PC-3 (cell line): ENCODE measurements around the gene CDC7. TPM values are rescaled to one million over a fixed set of nuclear protein-coding genes. Genes with fewer than 3 reads are reported as not detected.

ENCODE experiments used
- ATAC-seq: fragments of 200-7000 bp; cut with Tn5 transposase; 2 replicates; pipeline ENCODE4 v1.9.1; 2020; ENCODE audit warnings: mild to moderate bottlenecking, moderate library complexity
- BruUV-seq: library from RNA; stranded (reverse); fragments of 400-500 nt; replicated peaks from 2 replicates; lab custom pipeline; 2021; lab: Mats Ljungman, UMichigan
- CTCF ChIA-PET: fragments of 300-600 bp; sonication (Branson Sonifier 250); formaldehyde crosslinking; loops from one replicate; lab custom pipeline; 2022; ENCODE audit warnings: antibody characterized with exemption; lab: Charles Lee
- POLR2A ChIA-PET: fragments of 300-600 bp; sonication (Branson Sonifier 250); formaldehyde crosslinking; loops from one replicate; lab custom pipeline; 2022; ENCODE audit warnings: antibody characterized with exemption; ENCODE audit not compliant: unreplicated experiment; lab: Charles Lee
- DNase-seq: peaks from one replicate; pipeline ENCODE4 v3.0.0-alpha.2; 2015
- H2AFZ ChIP-seq: fragments of 300-600 bp; sonication (generic); 2 replicates; pipeline ENCODE4 v1.6.0; 2016; ENCODE audit warnings: antibody characterized with exemption, low read length
- H3F3A ChIP-seq: fragments of 300-600 bp; sonication (generic); one replicate; pipeline ENCODE4 v1.6.0; 2017; ENCODE audit warnings: antibody characterized with exemption, low read length, control low read depth, mild to moderate bottlenecking; ENCODE audit not compliant: unreplicated experiment
- H3K27ac ChIP-seq: fragments of 300-600 bp; sonication (generic); 2 replicates; pipeline ENCODE4 v1.5.1; 2016; ENCODE audit warnings: mild to moderate bottlenecking, low read length
- H3K27me3 ChIP-seq: fragments of 300-600 bp; sonication (generic); 2 replicates; pipeline ENCODE4 v1.6.1; 2016; ENCODE audit warnings: low read length, mixed read lengths
- H3K36me3 ChIP-seq: fragments of 300-600 bp; sonication (generic); 2 replicates; pipeline ENCODE4 v1.6.1; 2016; ENCODE audit warnings: low read depth, mixed run types, low read length, mixed read lengths
- H3K4me1 ChIP-seq: fragments of 300-600 bp; sonication (generic); 2 replicates; pipeline ENCODE4 v1.5.1; 2016; ENCODE audit warnings: low read length; ENCODE audit not compliant: insufficient read depth
- H3K4me2 ChIP-seq: fragments of 300-600 bp; sonication (generic); 2 replicates; pipeline ENCODE4 v1.6.0; 2016; ENCODE audit warnings: low read length
- H3K4me3 ChIP-seq: fragments of 300-600 bp; sonication (generic); 2 replicates; pipeline ENCODE4 v1.5.1; 2016; ENCODE audit warnings: mild to moderate bottlenecking, low read length, mixed read lengths
- H3K79me2 ChIP-seq: fragments of 300-600 bp; sonication (generic); 2 replicates; pipeline ENCODE4 v1.6.1; 2017; ENCODE audit warnings: low read length, mixed read lengths
- H3K9ac ChIP-seq: fragments of 300-600 bp; sonication (generic); 2 replicates; pipeline ENCODE4 v1.6.0; 2016; ENCODE audit warnings: mild to moderate bottlenecking, low read length
- H3K9me2 ChIP-seq: fragments of 300-600 bp; sonication (generic); replicated peaks from 2 replicates; pipeline ENCODE4 v1.6.1; 2016; ENCODE audit warnings: mixed run types, low read length, mixed read lengths
- H3K9me3 ChIP-seq: fragments of 300-600 bp; sonication (generic); 2 replicates; pipeline ENCODE4 v1.6.1; 2016; ENCODE audit warnings: low read length, mixed read lengths
- H4K20me1 ChIP-seq: fragments of 300-600 bp; sonication (generic); 2 replicates; pipeline ENCODE4 v1.6.1; 2016; ENCODE audit warnings: low read length, mixed read lengths
- CTCF ChIP-seq: fragments of 300-600 bp; sonication (generic); conservative IDR thresholded peaks from 2 replicates; pipeline ENCODE4 v1.5.1; 2017; ENCODE audit warnings: antibody characterized with exemption, low read depth, mild to moderate bottlenecking, low read length
- EZH2 ChIP-seq: fragments of 300-600 bp; sonication (generic); IDR thresholded peaks from one replicate; pipeline ENCODE4 v1.6.1; 2017; ENCODE audit warnings: antibody characterized with exemption, mild to moderate bottlenecking, low read length; ENCODE audit not compliant: unreplicated experiment
- EZH2phosphoT487 ChIP-seq: fragments of 300-600 bp; sonication (generic); IDR thresholded peaks from 2 replicates; pipeline ENCODE4 v1.6.1; 2018; ENCODE audit warnings: mild to moderate bottlenecking, antibody characterized with exemption, low read length, borderline replicate concordance
- intact Hi-C: fragments of 100-400 bp; cut with micrococcal nuclease; formaldehyde crosslinking; loops from 2 replicates; pipeline ENCODE4 v1.9.0; 2023
- total RNA-seq: library from RNA; depleted of rRNA; stranded (reverse); fragments of >200 nt; gene quantifications from 2 replicates; pipeline ENCODE4 v1.2.3, GENCODE V29; 2014

CDC7 gene
- total RNA-seq, 1 experiment from 2014 or later: 10.0 TPM

- DNase-seq (no peak), ATAC-seq (no peak)
- Histone ChIP-seq H3K9me3 (no peaks in the 10 kb centered on the region), H3K4me1 (peaks cover 27% of the 10 kb centered on the region), H3K9ac (no peak overlapping the region), H3K4me2 (no peak overlapping the region; the same call in 1 of the 2 replicates), H3K36me3 (no peaks in the 10 kb centered on the region), H3K27ac (no peak overlapping the region), H2AFZ (no peak overlapping the region), H3K9me2 (no peaks in the 10 kb centered on the region), H3K4me3 (no peak overlapping the region), H3K79me2 (no peaks in the 10 kb centered on the region), H4K20me1 (no peaks in the 10 kb centered on the region), H3K27me3 (no peaks in the 10 kb centered on the region), H3F3A (no peaks in the 10 kb centered on the region)
- intact Hi-C loops: loop anchor here (10.0 kb wide), 1 partner anchor 136 kb away; no protein-coding TSS in a partner anchor
- ChIA-PET CTCF (no interaction called here), POLR2A (interaction anchor here (0.6 kb wide), 1 partner anchor 70 kb away, joined by 7 read pairs; no protein-coding TSS in a partner anchor)
- no TSS peak for BruUV-seq
- TF ChIP-seq EZH2phosphoT487 (no peak), CTCF (no peak), EZH2 (no peak)
Observed at GRCh38 chr1:91559046-91559750, 58.5 kb downstream of the CDC7 start.

- Histone ChIP-seq H2AFZ (no peak overlapping the region), H3K9ac (no peak overlapping the region), H4K20me1 (no peaks in the 10 kb centered on the region), H3K9me3 (no peaks in the 10 kb centered on the region), H3K4me1 (peaks cover 24% of the 10 kb centered on the region), H3F3A (no peaks in the 10 kb centered on the region), H3K4me3 (no peak overlapping the region), H3K79me2 (no peaks in the 10 kb centered on the region), H3K4me2 (no peak overlapping the region; the same call in 1 of the 2 replicates), H3K9me2 (no peaks in the 10 kb centered on the region), H3K36me3 (no peaks in the 10 kb centered on the region), H3K27ac (no peak overlapping the region), H3K27me3 (no peaks in the 10 kb centered on the region)
- ChIA-PET POLR2A (no interaction called here), CTCF (no interaction called here)
- TF ChIP-seq EZH2 (no peak), EZH2phosphoT487 (no peak), CTCF (no peak)
- DNase-seq (peak; percentile 65), ATAC-seq (peak; percentile 71)
- no TSS peak for BruUV-seq
- intact Hi-C loops: loop anchor here (10.0 kb wide), 1 partner anchor 135 kb away; no protein-coding TSS in a partner anchor
Observed at GRCh38 chr1:91559838-91560565, 59.4 kb downstream of the CDC7 start.
